ENCODE data around the gene UGP2.

The UGP2 gene

GRCh38 chr2:63865159-63865799 lies 23.6 kb downstream of the UGP2 start:
- DNase-seq (ENCODE audit: low read depth in 3 of 3), result no peak

- no peak for DNase-seq (ENCODE audit: low read depth in 3 of 3)
Observed at GRCh38 chr2:63866009-63866709, 24.5 kb downstream of the UGP2 start.

GRCh38 chr2:63870679-63871078 lies 29.0 kb downstream of the UGP2 start:
- DNase-seq (ENCODE audit: low read depth in 3 of 3), result no peak

GRCh38 chr2:63871864-63872263 lies 30.2 kb downstream of the UGP2 start:
- no peak for DNase-seq (ENCODE audit: low read depth in 3 of 3)

- DNase-seq (ENCODE audit: low read depth in 3 of 3), result no peak
Observed at GRCh38 chr2:63872571-63873328, 31.1 kb downstream of the UGP2 start.

GRCh38 chr2:63874204-63875130 lies 32.8 kb downstream of the UGP2 start:
- no peak for DNase-seq (ENCODE audit: low read depth in 3 of 3)

GRCh38 chr2:63875131-63875527 lies 33.4 kb downstream of the UGP2 start:
- no peak for DNase-seq (ENCODE audit: low read depth in 3 of 3)

- DNase-seq (ENCODE audit: low read depth in 3 of 3), result no peak
Observed at GRCh38 chr2:63875559-63876245, 34.0 kb downstream of the UGP2 start.

GRCh38 chr2:63876311-63876710 lies 34.6 kb downstream of the UGP2 start:
- no peak for DNase-seq (ENCODE audit: low read depth in 3 of 3)

- no peak for DNase-seq (ENCODE audit: low read depth in 3 of 3)
Observed at GRCh38 chr2:63878486-63878885, 36.8 kb downstream of the UGP2 start.

GRCh38 chr2:63879876-63880433 lies 38.3 kb downstream of the UGP2 start:
- DNase-seq (ENCODE audit: low read depth in 3 of 3), result no peak

GRCh38 chr2:63880625-63881024 lies 38.9 kb downstream of the UGP2 start:
- no peak for DNase-seq (ENCODE audit: low read depth in 3 of 3)

GRCh38 chr2:63881205-63881604 lies 39.5 kb downstream of the UGP2 start:
- DNase-seq (ENCODE audit: low read depth in 3 of 3), result no peak

- DNase-seq (ENCODE audit: low read depth in 3 of 3), result no peak
Observed at GRCh38 chr2:63882395-63883105, 40.9 kb downstream of the UGP2 start.

GRCh38 chr2:63886445-63886844 lies 44.7 kb downstream of the UGP2 start:
- DNase-seq (ENCODE audit: low read depth in 3 of 3), result no peak

- no peak for DNase-seq (ENCODE audit: low read depth in 3 of 3)
Observed at GRCh38 chr2:63888053-63888452, 46.4 kb downstream of the UGP2 start.

GRCh38 chr2:63888490-63889402 lies 47.0 kb downstream of the UGP2 start:
- peak in 2 of 3 donors; percentile 13 to 15 for DNase-seq (ENCODE audit: low read depth in 3 of 3)

- no peak for DNase-seq (ENCODE audit: low read depth in 3 of 3)
Observed at GRCh38 chr2:63890678-63891077, 49.0 kb downstream of the UGP2 start.

- DNase-seq (ENCODE audit: low read depth in 3 of 3), result no peak
Observed at GRCh38 chr2:63891488-63892030, 49.9 kb downstream of the UGP2 start.

All from stimulated activated CD4-positive, alpha-beta T cell treated with anti-CD3 and anti-CD28 coated beads, TNF-alpha, amount 100 ng/mL, for 48 hours (primary cell).